K562 (cell line): ENCODE results near the gene TMEM107. TPM values are rescaled to one million over a fixed set of nuclear protein-coding genes. Genes with fewer than 3 reads are reported as not detected.

ENCODE experiments used
- BCL6 ChIP-seq: fragments of 250-450 bp; sonication (Bioruptor Pico); IDR thresholded peaks from 2 replicates; pipeline ENCODE4 v1.4.0; 2020
- BRF1 ChIP-seq: IDR thresholded peaks from 3 replicates; pipeline ENCODE4 v1.6.1; 2011; ENCODE audit warnings: borderline replicate concordance, mild to moderate bottlenecking; ENCODE audit not compliant: insufficient read length; ENCODE audit errors: extremely low read depth
- CCAR2 ChIP-seq: fragments of 200-400 bp; formaldehyde crosslinking; IDR thresholded peaks from 2 replicates; pipeline ENCODE4 v1.6.1; 2017; ENCODE audit warnings: mild to moderate bottlenecking, low read depth, low read length
- ERF ChIP-seq: fragments of 450-650 bp; formaldehyde crosslinking; IDR thresholded peaks from 2 replicates; pipeline ENCODE4 v1.4.0; 2020; ENCODE audit warnings: mild to moderate bottlenecking, mixed read lengths
- JUND ChIP-seq, 2 experiments: IDR thresholded peaks; 2 replicates in 1 of 2; 3 replicates in 1 of 2; pipeline ENCODE4 v1.6.1; 2011; ENCODE audit warnings: borderline replicate concordance in 2 of 2, low read depth in 2 of 2, low read length in 2 of 2, improper control_type of control experiment in 1 of 2, missing biosample characterization in 1 of 2, missing genetic modification characterization in 1 of 2, missing genetic modification reagents in 1 of 2
- MAFF ChIP-seq: IDR thresholded peaks from 2 replicates; pipeline ENCODE4 v1.6.1; 2012; ENCODE audit warnings: low read length, improper control_type of control experiment
- MYC ChIP-seq, 2 experiments: fragments of 250-450 bp in 1 of 2; sonication (Bioruptor Pico) in 1 of 2; IDR thresholded peaks; 2 replicates each; pipeline versions ENCODE4 v1.5.1 to v1.6.1; 2012 to 2021; ENCODE audit warnings: low read depth in 2 of 2, borderline replicate concordance in 1 of 2, improper control_type of control experiment in 1 of 2, low read length in 1 of 2, mild to moderate bottlenecking in 1 of 2, moderate library complexity in 1 of 2
- NFRKB ChIP-seq: fragments of 450-650 bp; IDR thresholded peaks from 2 replicates; pipeline ENCODE4 v1.6.1; 2016; ENCODE audit warnings: low read depth
- PRPF4 ChIP-seq: fragments of 200-400 bp; formaldehyde crosslinking; IDR thresholded peaks from one replicate; pipeline ENCODE4 v1.6.1; 2017; ENCODE audit warnings: low read length, low read depth, mild to moderate bottlenecking; ENCODE audit not compliant: insufficient read depth, poor library complexity, severe bottlenecking
- PTRF ChIP-seq: fragments of 450-650 bp; IDR thresholded peaks from 2 replicates; pipeline ENCODE4 v1.6.1; 2016; ENCODE audit warnings: mild to moderate bottlenecking, missing genetic modification characterization, missing compliant biosample characterization
- SMARCC2 ChIP-seq: fragments of 450-650 bp; IDR thresholded peaks from 2 replicates; pipeline ENCODE4 v1.6.1; 2017; ENCODE audit warnings: antibody characterized with exemption, moderate library complexity, mild to moderate bottlenecking, low read depth
- STAG1 ChIP-seq: sonication (generic); formaldehyde crosslinking; IDR thresholded peaks from 2 replicates; pipeline ENCODE4 v1.5.0; 2020; ENCODE audit warnings: missing genetic modification reagents, borderline replicate concordance
- TEAD4 ChIP-seq, 2 experiments: sonication (generic) in 1 of 2; formaldehyde crosslinking in 1 of 2; IDR thresholded peaks; 2 replicates each; pipeline versions ENCODE4 v1.6.1 to v1.8.0; 2012 to 2022; ENCODE audit warnings: borderline replicate concordance in 1 of 2, inconsistent platforms in 1 of 2, low read length in 1 of 2, mild to moderate bottlenecking in 1 of 2, missing genetic modification reagents in 1 of 2
- ZNF23 ChIP-seq: fragments of 250-450 bp; sonication (Bioruptor Pico); IDR thresholded peaks from 2 replicates; pipeline ENCODE4 v1.4.0; 2020; ENCODE audit warnings: mild to moderate bottlenecking
- ZNF384 ChIP-seq: IDR thresholded peaks from 2 replicates; pipeline ENCODE4 v1.6.1; 2012; ENCODE audit warnings: low read depth, low read length, improper control_type of control experiment
- ZNF644 ChIP-seq: fragments of 200-800 bp; sonication (Bioruptor generic); IDR thresholded peaks from 2 replicates; pipeline ENCODE4 v1.6.1; 2016; ENCODE audit warnings: low read depth, missing genetic modification characterization, missing compliant biosample characterization
- ZNF707 ChIP-seq: fragments of 250-450 bp; sonication (Bioruptor Pico); conservative IDR thresholded peaks from 2 replicates; pipeline ENCODE4 v1.8.0; 2022; ENCODE audit warnings: inconsistent platforms, mild to moderate bottlenecking, moderate library complexity
- ZZZ3 ChIP-seq: fragments of 450-650 bp; IDR thresholded peaks from 2 replicates; pipeline ENCODE4 v1.6.1; 2016; ENCODE audit warnings: antibody characterized with exemption, mild to moderate bottlenecking, moderate library complexity
- polyA plus RNA-seq, 8 experiments: library from polyadenylated mRNA; depleted of rRNA in 4 of 8; stranded (reverse) in 5 of 8; unstranded in 3 of 8; fragments of >200 nt; fragmentation: Nextera tagmentation in 2 of 8; fragmentation: Illumina TruSeq in 1 of 8; extraction: Ambion mirVana in 2 of 8; extraction: Trizol in 1 of 8; gene quantifications; 2 replicates each; pipeline versions ENCODE4 v1.2.1 to v1.2.3, GENCODE V29; 2011 to 2014; ENCODE audit warnings: inconsistent platforms in 1 of 8, missing spikeins in 1 of 8
- total RNA-seq, 7 experiments: library from RNA; depleted of rRNA in 6 of 7; stranded (reverse); fragments of >200 nt in 6 of 7; fragmentation: Illumina TruSeq in 2 of 7; extraction: Trizol in 2 of 7; gene quantifications; 2 replicates each; pipeline versions ENCODE4 v1.2.1 to v1.2.3, GENCODE V29; 2011 to 2021; ENCODE audit warnings: low replicate concordance in 1 of 7
- TF ChIP-seq, protein P1 (sequence below): fragments of 450-650 bp; IDR thresholded peaks from 2 replicates; pipeline ENCODE4 v1.6.1; 2018; ENCODE audit warnings: mild to moderate bottlenecking, low read depth; ENCODE audit not compliant: partially characterized antibody
- TF ChIP-seq, protein P2 (sequence below): sonication (generic); formaldehyde crosslinking; IDR thresholded peaks from 2 replicates; pipeline ENCODE4 v1.8.0; 2022; ENCODE audit warnings: missing genetic modification reagents, mild to moderate bottlenecking, borderline replicate concordance
- TF ChIP-seq, protein P3 (sequence below): sonication (generic); formaldehyde crosslinking; IDR thresholded peaks from 2 replicates; pipeline ENCODE4 v1.8.1; 2022; ENCODE audit warnings: missing genetic modification reagents

TMEM107 gene
- total and polyA plus RNA-seq, 9 of the 15 experiments (the other 6 are each of a cell fraction or from before 2014, with no cell fraction given) = 7.1 to 26.2 (median 16.9) TPM

DNA sequence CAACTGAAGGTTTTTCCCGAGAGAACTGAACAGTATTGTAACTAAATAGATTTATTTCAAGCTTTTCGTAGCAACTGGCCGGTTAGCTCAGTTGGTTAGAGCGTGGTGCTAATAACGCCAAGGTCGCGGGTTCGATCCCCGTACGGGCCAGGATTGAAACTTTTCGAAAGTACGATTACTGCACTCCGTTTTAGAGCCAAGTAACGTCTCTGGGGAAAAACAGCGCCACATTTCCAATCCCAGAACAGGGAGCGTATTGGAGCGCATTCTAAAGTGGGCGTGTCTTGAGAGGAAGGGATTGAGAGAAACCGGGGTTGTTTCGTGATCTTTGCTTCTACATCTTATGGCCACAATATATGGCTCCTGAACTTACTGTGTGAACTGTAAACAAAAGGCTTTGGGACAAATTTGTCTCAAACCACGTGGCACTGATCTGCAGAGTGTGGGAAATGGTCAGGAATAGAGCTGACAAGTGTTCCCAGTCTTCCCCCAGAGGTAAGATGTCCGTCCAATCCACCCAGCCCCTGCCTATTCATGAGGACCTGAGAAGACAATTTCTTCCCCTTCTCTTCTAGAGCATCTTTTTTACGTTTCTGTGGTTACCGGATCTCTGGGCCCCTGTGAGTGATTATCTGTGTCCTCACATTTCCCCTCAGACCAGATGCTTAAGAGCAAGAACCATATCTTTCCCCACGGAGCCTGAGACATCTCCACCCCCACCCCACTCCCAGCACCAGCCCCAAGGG lies 11.5 kb upstream of the TMEM107 start (continued):
- TF ChIP-seq NFRKB (no peak), MYC (IDR thresholded peaks at IDR 0.05; ENCODE audit: low read depth, low read length) (peak; percentile 49), MYC (CRISPR knock-in tag; IDR thresholded peaks at IDR 0.05; ENCODE audit: borderline replicate concordance, low read depth) (no peak; the same call in 1 of the 2 replicates), ZNF384 (no peak), SMARCC2 (no peak), PTRF (tag) (no peak), ERF (no peak), CCAR2 (no peak), JUND (IDR thresholded peaks at IDR 0.05; ENCODE audit: borderline replicate concordance, low read depth, low read length) (peak; percentile 39; the same call in 1 of the 2 replicates), JUND (tag; IDR thresholded peaks at IDR 0.05; ENCODE audit: borderline replicate concordance, low read depth, low read length) (no peak; the same call in 2 of the 3 replicates), BCL6 (no peak), TEAD4 (IDR thresholded peaks at IDR 0.05; ENCODE audit: low read length) (peak; percentile 59), TEAD4 (CRISPR knock-in tag; IDR thresholded peaks at IDR 0.05; ENCODE audit: borderline replicate concordance) (no peak), ZNF707 (no peak), MAFF (no peak), BRF1 (peak; percentile 17), ZNF23 (CRISPR knock-in tag) (no peak), PRPF4 (no peak), ZZZ3 (no peak), STAG1 (no peak), ZNF644 (tag) (no peak)
- TF ChIP-seq, protein P1, sequence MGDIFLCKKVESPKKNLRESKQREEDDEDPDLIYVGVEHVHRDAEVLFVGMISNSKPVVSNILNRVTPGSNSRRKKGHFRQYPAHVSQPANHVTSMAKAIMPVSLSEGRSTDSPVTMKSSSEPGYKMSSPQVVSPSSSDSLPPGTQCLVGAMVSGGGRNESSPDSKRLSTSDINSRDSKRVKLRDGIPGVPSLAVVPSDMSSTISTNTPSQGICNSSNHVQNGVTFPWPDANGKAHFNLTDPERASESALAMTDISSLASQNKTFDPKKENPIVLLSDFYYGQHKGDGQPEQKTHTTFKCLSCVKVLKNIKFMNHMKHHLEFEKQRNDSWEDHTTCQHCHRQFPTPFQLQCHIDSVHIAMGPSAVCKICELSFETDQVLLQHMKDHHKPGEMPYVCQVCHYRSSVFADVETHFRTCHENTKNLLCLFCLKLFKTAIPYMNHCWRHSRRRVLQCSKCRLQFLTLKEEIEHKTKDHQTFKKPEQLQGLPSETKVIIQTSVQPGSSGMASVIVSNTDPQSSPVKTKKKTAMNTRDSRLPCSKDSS = no peak
- TF ChIP-seq, protein P2, sequence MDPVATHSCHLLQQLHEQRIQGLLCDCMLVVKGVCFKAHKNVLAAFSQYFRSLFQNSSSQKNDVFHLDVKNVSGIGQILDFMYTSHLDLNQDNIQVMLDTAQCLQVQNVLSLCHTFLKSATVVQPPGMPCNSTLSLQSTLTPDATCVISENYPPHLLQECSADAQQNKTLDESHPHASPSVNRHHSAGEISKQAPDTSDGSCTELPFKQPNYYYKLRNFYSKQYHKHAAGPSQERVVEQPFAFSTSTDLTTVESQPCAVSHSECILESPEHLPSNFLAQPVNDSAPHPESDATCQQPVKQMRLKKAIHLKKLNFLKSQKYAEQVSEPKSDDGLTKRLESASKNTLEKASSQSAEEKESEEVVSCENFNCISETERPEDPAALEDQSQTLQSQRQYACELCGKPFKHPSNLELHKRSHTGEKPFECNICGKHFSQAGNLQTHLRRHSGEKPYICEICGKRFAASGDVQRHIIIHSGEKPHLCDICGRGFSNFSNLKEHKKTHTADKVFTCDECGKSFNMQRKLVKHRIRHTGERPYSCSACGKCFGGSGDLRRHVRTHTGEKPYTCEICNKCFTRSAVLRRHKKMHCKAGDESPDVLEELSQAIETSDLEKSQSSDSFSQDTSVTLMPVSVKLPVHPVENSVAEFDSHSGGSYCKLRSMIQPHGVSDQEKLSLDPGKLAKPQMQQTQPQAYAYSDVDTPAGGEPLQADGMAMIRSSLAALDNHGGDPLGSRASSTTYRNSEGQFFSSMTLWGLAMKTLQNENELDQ (CRISPR knock-in tag) = no peak
- TF ChIP-seq, protein P3, sequence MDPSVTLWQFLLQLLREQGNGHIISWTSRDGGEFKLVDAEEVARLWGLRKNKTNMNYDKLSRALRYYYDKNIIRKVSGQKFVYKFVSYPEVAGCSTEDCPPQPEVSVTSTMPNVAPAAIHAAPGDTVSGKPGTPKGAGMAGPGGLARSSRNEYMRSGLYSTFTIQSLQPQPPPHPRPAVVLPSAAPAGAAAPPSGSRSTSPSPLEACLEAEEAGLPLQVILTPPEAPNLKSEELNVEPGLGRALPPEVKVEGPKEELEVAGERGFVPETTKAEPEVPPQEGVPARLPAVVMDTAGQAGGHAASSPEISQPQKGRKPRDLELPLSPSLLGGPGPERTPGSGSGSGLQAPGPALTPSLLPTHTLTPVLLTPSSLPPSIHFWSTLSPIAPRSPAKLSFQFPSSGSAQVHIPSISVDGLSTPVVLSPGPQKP = no peak
